K562 (cell line): ENCODE measurements around the gene DUSP21. TPM values are rescaled to one million over a fixed set of nuclear protein-coding genes. Genes with fewer than 3 reads are reported as not detected.
A peak's percentile ranks its signal among the peaks of the same experiment; 100 is the strongest.

Experiments used
- BCOR ChIP-seq: fragments of 450-650 bp; IDR thresholded peaks from 2 replicates; pipeline ENCODE4 v1.6.1; 2016
- BRD4 ChIP-seq: fragments of 200-600 bp; sonication (generic); IDR thresholded peaks from 2 replicates; pipeline ENCODE4 v1.6.1; 2017; ENCODE audit warnings: inconsistent platforms
- DNMT1 ChIP-seq: fragments of 450-650 bp; IDR thresholded peaks from 2 replicates; pipeline ENCODE4 v1.6.1; 2016; ENCODE audit warnings: antibody characterized with exemption, mild to moderate bottlenecking
- E4F1 ChIP-seq: fragments of 250-450 bp; sonication (Bioruptor Pico); IDR thresholded peaks from 2 replicates; pipeline ENCODE4 v1.5.0; 2021; ENCODE audit warnings: mild to moderate bottlenecking, borderline replicate concordance
- ELF4 ChIP-seq: fragments of 450-650 bp; formaldehyde crosslinking; IDR thresholded peaks from 2 replicates; pipeline ENCODE4 v1.4.0; 2022; ENCODE audit warnings: missing genetic modification characterization
- HSF4 ChIP-seq: fragments of 250-450 bp; sonication (Bioruptor Pico); IDR thresholded peaks from 2 replicates; pipeline ENCODE4 v2.1.2; 2022; ENCODE audit warnings: mild to moderate bottlenecking, moderate library complexity, borderline replicate concordance
- KDM1A ChIP-seq, 2 experiments: fragments of 450-650 bp; IDR thresholded peaks; 2 replicates each; pipeline ENCODE4 v1.6.1; 2016; ENCODE audit warnings: mild to moderate bottlenecking in 2 of 2
- NELFE ChIP-seq: IDR thresholded peaks from 2 replicates; pipeline ENCODE4 v1.6.1; 2011; ENCODE audit warnings: mild to moderate bottlenecking; ENCODE audit not compliant: insufficient read depth, insufficient read length
- PHF8 ChIP-seq: fragments of 200-600 bp; sonication (generic); IDR thresholded peaks from 2 replicates; pipeline ENCODE4 v1.6.1; 2012; ENCODE audit warnings: mixed run types, mild to moderate bottlenecking, inconsistent platforms, low read length, moderate library complexity, borderline replicate concordance
- TFAM ChIP-seq: fragments of 250-450 bp; sonication (Bioruptor Pico); conservative IDR thresholded peaks from 2 replicates; pipeline ENCODE4 v1.5.0; 2021; ENCODE audit warnings: mild to moderate bottlenecking, moderate library complexity
- YY1 ChIP-seq, 3 experiments: IDR thresholded peaks; 2 replicates each; pipeline ENCODE4 v1.6.1; 2011; ENCODE audit warnings: low read length in 2 of 3, mild to moderate bottlenecking in 2 of 3, moderate library complexity in 2 of 3, borderline replicate concordance in 1 of 3, control low read depth in 1 of 3, low read depth in 1 of 3; ENCODE audit not compliant: insufficient read depth in 3 of 3, insufficient replicate concordance in 2 of 3, control insufficient read depth in 1 of 3, insufficient read length in 1 of 3; ENCODE audit errors: extremely low read depth in 1 of 3
- ZFX ChIP-seq: sonication (generic); formaldehyde crosslinking; IDR thresholded peaks from 2 replicates; pipeline ENCODE4 v1.8.0; 2022; ENCODE audit warnings: mild to moderate bottlenecking, missing genetic modification reagents, moderate library complexity
- polyA plus RNA-seq, 8 experiments: library from polyadenylated mRNA; depleted of rRNA in 4 of 8; stranded (reverse) in 5 of 8; unstranded in 3 of 8; fragments of >200 nt; fragmentation: Nextera tagmentation in 2 of 8; fragmentation: Illumina TruSeq in 1 of 8; extraction: Ambion mirVana in 2 of 8; extraction: Trizol in 1 of 8; gene quantifications; 2 replicates each; pipeline versions ENCODE4 v1.2.1 to v1.2.3, GENCODE V29; 2011 to 2014; ENCODE audit warnings: inconsistent platforms in 1 of 8, missing spikeins in 1 of 8
- total RNA-seq, 7 experiments: library from RNA; depleted of rRNA in 6 of 7; stranded (reverse); fragments of >200 nt in 6 of 7; fragmentation: Illumina TruSeq in 2 of 7; extraction: Trizol in 2 of 7; gene quantifications; 2 replicates each; pipeline versions ENCODE4 v1.2.1 to v1.2.3, GENCODE V29; 2011 to 2021; ENCODE audit warnings: low replicate concordance in 1 of 7
- TF ChIP-seq, protein P1 (sequence below), 2 experiments: fragments of 450-650 bp; IDR thresholded peaks; 2 replicates each; pipeline ENCODE4 v1.6.1; 2016; ENCODE audit warnings: mild to moderate bottlenecking in 2 of 2, borderline replicate concordance in 1 of 2, low read depth in 1 of 2, moderate library complexity in 1 of 2

The DUSP21 gene
- total and polyA plus RNA-seq, 9 of the 15 experiments (the other 6 are each of a cell fraction or from before 2014, with no cell fraction given) = 0.14 to 2.5 (median 1.3) TPM

GRCh38 chrX:44871931-44872820, 28.4 kb downstream of the DUSP21 start (continued):
- TF ChIP-seq ZFX (CRISPR knock-in tag) (peak; percentile 90), TFAM (CRISPR knock-in tag) (no peak), E4F1 (no peak), KDM1A (IDR thresholded peaks at IDR 0.05) (peak in 1 of 2 experiments; percentile 12; a peak in 1 of 4 replicates), DNMT1 (no peak), HSF4 (CRISPR knock-in tag) (no peak), BCOR (no peak), ELF4 (CRISPR knock-in tag) (no peak), BRD4 (0 out of 2 replicates have a peak, but pooled peaks have one; percentile 22), PHF8 (peak; percentile 57; the same call in 1 of the 2 replicates), YY1 (IDR thresholded peaks at IDR 0.05; ENCODE audit: borderline replicate concordance in 1 of 3, control insufficient read depth in 1 of 3, extremely low read depth in 1 of 3, insufficient read depth in 3 of 3, insufficient read length in 1 of 3, insufficient replicate concordance in 2 of 3, low read depth in 1 of 3, low read length in 2 of 3) (peak in 2 of 3 experiments; percentile 48 to 50), NELFE (no peak)
- TF ChIP-seq, protein P1, sequence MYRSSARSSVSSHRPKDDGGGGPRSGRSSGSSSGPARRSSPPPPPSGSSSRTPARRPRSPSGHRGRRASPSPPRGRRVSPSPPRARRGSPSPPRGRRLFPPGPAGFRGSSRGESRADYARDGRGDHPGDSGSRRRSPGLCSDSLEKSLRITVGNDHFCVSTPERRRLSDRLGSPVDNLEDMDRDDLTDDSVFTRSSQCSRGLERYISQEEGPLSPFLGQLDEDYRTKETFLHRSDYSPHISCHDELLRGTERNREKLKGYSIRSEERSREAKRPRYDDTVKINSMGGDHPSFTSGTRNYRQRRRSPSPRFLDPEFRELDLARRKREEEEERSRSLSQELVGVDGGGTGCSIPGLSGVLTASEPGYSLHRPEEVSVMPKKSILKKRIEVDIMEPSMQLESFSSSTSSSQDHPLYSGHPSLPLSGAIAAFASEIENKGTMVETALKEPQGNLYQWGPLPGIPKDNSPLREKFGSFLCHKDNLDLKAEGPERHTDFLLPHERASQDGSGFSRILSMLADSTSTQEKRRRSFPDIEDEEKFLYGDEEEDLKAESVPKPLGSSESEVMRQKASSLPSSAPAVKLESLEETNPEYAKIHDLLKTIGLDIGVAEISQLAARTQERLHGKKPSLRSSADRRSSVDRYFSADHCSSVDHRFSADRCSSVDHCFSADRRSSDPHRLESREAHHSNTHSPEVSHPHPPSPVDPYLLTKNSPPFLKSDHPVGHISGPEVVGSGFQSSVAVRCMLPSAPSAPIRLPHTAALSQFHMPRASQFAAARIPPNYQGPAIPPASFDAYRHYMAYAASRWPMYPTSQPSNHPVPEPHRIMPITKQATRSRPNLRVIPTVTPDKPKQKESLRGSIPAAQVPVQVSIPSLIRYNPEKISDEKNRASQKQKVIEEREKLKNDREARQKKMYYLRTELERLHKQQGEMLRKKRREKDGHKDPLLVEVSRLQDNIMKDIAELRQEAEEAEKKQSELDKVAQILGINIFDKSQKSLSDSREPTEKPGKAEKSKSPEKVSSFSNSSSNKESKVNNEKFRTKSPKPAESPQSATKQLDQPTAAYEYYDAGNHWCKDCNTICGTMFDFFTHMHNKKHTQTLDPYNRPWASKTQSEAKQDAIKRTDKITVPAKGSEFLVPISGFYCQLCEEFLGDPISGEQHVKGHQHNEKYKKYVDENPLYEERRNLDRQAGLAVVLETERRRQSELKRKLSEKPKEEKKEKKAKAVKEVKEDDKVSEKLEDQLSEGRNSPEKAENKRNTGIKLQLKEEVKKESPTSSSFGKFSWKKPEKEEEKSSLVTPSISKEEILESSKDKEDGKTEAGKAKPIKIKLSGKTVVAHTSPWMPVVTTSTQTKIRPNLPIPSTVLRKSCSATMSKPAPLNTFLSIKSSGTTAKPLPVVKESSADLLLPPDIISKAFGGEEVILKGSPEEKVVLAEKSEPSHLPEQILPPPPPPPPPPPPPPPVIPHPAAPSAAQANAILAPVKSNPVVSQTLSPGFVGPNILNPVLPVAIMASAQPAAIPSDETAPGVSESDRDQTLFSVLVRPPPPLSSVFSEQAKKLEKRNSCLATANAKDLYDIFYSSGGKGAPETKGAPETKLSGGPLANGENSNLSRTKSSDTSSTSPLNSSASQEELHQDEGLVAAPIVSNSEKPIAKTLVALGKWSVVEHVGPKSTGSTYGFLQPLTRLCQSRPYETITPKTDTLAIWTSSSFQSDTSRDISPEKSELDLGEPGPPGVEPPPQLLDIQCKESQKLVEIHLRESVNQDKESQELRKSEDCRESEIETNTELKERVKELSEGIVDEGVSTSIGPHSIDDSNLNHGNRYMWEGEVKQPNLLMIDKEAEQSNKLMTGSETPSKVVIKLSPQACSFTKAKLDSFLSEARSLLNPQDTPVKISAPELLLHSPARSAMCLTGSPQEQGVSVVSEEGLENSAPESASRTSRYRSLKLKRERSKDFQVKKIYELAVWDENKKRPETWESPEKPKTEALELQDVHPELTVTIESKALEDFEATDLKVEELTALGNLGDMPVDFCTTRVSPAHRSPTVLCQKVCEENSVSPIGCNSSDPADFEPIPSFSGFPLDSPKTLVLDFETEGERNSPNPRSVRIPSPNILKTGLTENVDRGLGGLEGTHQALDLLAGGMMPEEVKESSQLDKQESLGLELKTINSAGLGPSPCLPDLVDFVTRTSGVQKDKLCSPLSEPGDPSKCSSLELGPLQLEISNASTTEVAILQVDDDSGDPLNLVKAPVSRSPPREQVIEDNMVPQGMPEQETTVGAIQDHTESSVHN (IDR thresholded peaks at IDR 0.05; ENCODE audit: borderline replicate concordance in 1 of 2, low read depth in 1 of 2) = no peak
